CD4-positive, alpha-beta T cell (primary cell): ENCODE measurements around the gene ATP8A2. TPM values are rescaled to one million over a fixed set of nuclear protein-coding genes. Genes with fewer than 3 reads are reported as not detected.
A peak's percentile ranks its signal among the peaks of the same experiment; 100 is the strongest.

Experiments
- ATAC-seq: fragments of 200-7000 bp; cut with Tn5 transposase; one replicate; pipeline ENCODE4 v1.10.0; 2022; ENCODE audit warnings: mild to moderate bottlenecking; ENCODE audit not compliant: poor library complexity
- CTCF ChIA-PET: fragments of 350-600 bp; sonication (Branson Sonifier 250); formaldehyde crosslinking; loops from one replicate; lab custom pipeline; 2021; ENCODE audit warnings: antibody characterized with exemption, inconsistent platforms; lab: Charles Lee
- POLR2A ChIA-PET: fragments of 350-600 bp; sonication (Branson Sonifier 250); formaldehyde crosslinking; loops from one replicate; lab custom pipeline; 2021; ENCODE audit warnings: antibody characterized with exemption, inconsistent platforms; lab: Charles Lee
- DNase-seq, 14 experiments: peaks; one replicate each; pipeline ENCODE4 v3.0.0-alpha.2; 2013 to 2020; ENCODE audit warnings: mixed read lengths in 2 of 14
- H3K27ac ChIP-seq, 2 donors: one replicate each; pipeline versions ENCODE4 v1.5.1 to v1.7.0; 2013; ENCODE audit warnings: low read length in 2 of 2, low read depth in 1 of 2, mild to moderate bottlenecking in 1 of 2
- H3K27me3 ChIP-seq, 2 experiments: 1 replicate in 1 of 2; 2 replicates in 1 of 2; pipeline versions ENCODE4 v1.6.1 to v1.7.0; 2013; ENCODE audit warnings: low read length in 2 of 2, control low read depth in 1 of 2, mild to moderate bottlenecking in 1 of 2, moderate library complexity in 1 of 2; ENCODE audit not compliant: insufficient read depth in 2 of 2, control insufficient read depth in 1 of 2
- H3K36me3 ChIP-seq: one replicate; pipeline ENCODE4 v1.6.1; 2013; ENCODE audit warnings: low read length, control low read depth; ENCODE audit not compliant: insufficient read depth
- H3K4me1 ChIP-seq: one replicate; pipeline ENCODE4 v1.6.1; 2013; ENCODE audit warnings: low read length, control low read depth; ENCODE audit not compliant: insufficient read depth
- H3K4me3 ChIP-seq: one replicate; pipeline ENCODE4 v1.5.1; 2013; ENCODE audit warnings: mild to moderate bottlenecking, low read length, moderate library complexity
- H3K9me3 ChIP-seq, 2 experiments: 1 replicate in 1 of 2; 2 replicates in 1 of 2; pipeline versions ENCODE4 v1.6.1 to v1.7.0; 2013; ENCODE audit warnings: low read length in 2 of 2, mild to moderate bottlenecking in 2 of 2, control low read depth in 1 of 2, moderate library complexity in 1 of 2; ENCODE audit not compliant: control insufficient read depth in 1 of 2, insufficient read depth in 1 of 2
- H3K27ac Mint-ChIP-seq: one replicate; pipeline ENCODE4 v1.8.0; 2020; ENCODE audit warnings: mixed read lengths
- H3K27me3 Mint-ChIP-seq: one replicate; pipeline ENCODE4 v1.8.0; 2021; ENCODE audit warnings: mixed read lengths
- H3K36me3 Mint-ChIP-seq: one replicate; pipeline ENCODE4 v1.8.0; 2021; ENCODE audit warnings: low read depth, mixed read lengths
- H3K4me1 Mint-ChIP-seq: one replicate; pipeline ENCODE4 v1.8.0; 2021; ENCODE audit warnings: low read depth, mixed read lengths
- H3K4me3 Mint-ChIP-seq: one replicate; pipeline ENCODE4 v1.8.0; 2020; ENCODE audit warnings: mild to moderate bottlenecking, mixed read lengths
- H3K9me3 Mint-ChIP-seq: one replicate; pipeline ENCODE4 v1.8.0; 2020; ENCODE audit warnings: mixed read lengths
- intact Hi-C, 2 experiments: fragments of 100-400 bp; cut with DNase I in 1 of 2; cut with micrococcal nuclease in 1 of 2; formaldehyde crosslinking; loops; one replicate each; pipeline versions ENCODE4 v1.15.1 to v1.9.0; 2023 to 2025; cut with DNase I, micrococcal nuclease
- total RNA-seq, 174 experiments: library from RNA in 2 of 174; stranded (reverse) in 2 of 174; gene quantifications; one replicate each; pipeline ENCODE4 v1.2.3 and lab custom pipeline; 2021 to 2026
- TF ChIP-seq, protein P1 (sequence below): fragments of 200-600 bp; IDR thresholded peaks from one replicate; pipeline ENCODE4 v1.8.0; 2022; ENCODE audit warnings: antibody characterized with exemption, mild to moderate bottlenecking

The ATP8A2 gene
- total RNA-seq, 2 experiments from 2014 or later, result 0.22 to 0.36 TPM

DNA sequence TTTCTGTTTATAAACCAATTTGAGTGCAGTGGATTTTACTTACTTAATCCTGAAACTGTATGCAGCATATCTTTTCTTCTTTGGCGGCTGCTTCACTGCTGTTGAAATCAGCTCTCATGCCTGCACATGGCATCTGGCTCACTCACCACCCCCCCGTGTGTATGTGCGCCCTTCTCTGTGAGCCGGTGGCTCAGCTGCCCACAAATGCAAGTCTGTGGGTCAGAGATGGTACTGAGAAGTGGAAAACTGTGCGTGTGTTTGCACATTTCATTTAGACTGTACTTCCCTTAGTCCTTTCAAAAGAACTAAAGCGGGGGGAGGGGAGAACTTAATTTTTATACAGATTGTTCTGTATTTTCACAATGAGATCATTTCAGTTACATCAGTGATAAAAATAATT, 372.4 kb downstream of the ATP8A2 start:
- H3K9me3 Mint-ChIP-seq, result no peaks in the 10 kb centered on the region
- no peaks in the 10 kb centered on the region for H3K27me3 ChIP-seq
- TF ChIP-seq, protein P1, sequence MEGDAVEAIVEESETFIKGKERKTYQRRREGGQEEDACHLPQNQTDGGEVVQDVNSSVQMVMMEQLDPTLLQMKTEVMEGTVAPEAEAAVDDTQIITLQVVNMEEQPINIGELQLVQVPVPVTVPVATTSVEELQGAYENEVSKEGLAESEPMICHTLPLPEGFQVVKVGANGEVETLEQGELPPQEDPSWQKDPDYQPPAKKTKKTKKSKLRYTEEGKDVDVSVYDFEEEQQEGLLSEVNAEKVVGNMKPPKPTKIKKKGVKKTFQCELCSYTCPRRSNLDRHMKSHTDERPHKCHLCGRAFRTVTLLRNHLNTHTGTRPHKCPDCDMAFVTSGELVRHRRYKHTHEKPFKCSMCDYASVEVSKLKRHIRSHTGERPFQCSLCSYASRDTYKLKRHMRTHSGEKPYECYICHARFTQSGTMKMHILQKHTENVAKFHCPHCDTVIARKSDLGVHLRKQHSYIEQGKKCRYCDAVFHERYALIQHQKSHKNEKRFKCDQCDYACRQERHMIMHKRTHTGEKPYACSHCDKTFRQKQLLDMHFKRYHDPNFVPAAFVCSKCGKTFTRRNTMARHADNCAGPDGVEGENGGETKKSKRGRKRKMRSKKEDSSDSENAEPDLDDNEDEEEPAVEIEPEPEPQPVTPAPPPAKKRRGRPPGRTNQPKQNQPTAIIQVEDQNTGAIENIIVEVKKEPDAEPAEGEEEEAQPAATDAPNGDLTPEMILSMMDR, result no peak
- DNase-seq, result no peak
- ChIA-PET CTCF (no interaction called here), POLR2A (no interaction called here)
- H3K36me3 Mint-ChIP-seq, result no peaks in the 10 kb centered on the region
- H3K27ac Mint-ChIP-seq, result no peak overlapping the region
- H3K4me1 Mint-ChIP-seq, result no peaks in the 10 kb centered on the region
- H3K36me3 ChIP-seq, result no peaks in the 10 kb centered on the region
- H3K27ac ChIP-seq, result no peak overlapping the region
- no peaks in the 10 kb centered on the region for H3K9me3 ChIP-seq
- no peaks in the 10 kb centered on the region for H3K4me1 ChIP-seq
- no peak overlapping the region for H3K4me3 ChIP-seq
- intact Hi-C loops, result no loop called here
- H3K4me3 Mint-ChIP-seq, result no peak overlapping the region
- ATAC-seq, result no peak
- H3K27me3 Mint-ChIP-seq, result peaks cover 4% of the 10 kb centered on the region

DNA sequence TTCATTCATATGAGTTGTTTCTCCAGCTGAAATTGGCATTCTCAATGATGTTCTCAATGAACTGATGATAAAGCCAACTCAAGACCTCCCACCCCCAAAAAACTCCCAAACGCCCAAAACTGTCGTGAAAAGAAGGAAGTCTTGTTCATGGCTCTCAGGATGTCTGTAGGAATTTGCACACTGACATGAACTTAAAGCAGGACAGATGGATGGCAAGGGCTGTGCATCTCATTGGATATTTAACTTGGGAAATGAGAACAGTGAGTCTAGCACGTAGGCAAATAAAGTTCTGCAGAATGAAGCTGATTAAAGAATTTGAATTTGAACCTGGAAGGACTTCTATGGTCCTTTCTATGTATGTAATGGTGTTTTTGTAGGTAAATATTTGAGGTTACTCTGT, 374.4 kb downstream of the ATP8A2 start:
- POLR2A ChIA-PET, result no interaction called here
- H3K4me3 Mint-ChIP-seq, result no peak overlapping the region
- H3K4me1 Mint-ChIP-seq, result no peaks in the 10 kb centered on the region
- H3K36me3 ChIP-seq, result no peaks in the 10 kb centered on the region
- H3K27ac ChIP-seq, result no peak overlapping the region
- H3K27me3 Mint-ChIP-seq, result peaks cover 4% of the 10 kb centered on the region
- H3K27ac Mint-ChIP-seq, result no peak overlapping the region
- ATAC-seq, result no peak
- H3K36me3 Mint-ChIP-seq, result no peaks in the 10 kb centered on the region
- no peaks in the 10 kb centered on the region for H3K9me3 Mint-ChIP-seq
- CTCF ChIA-PET, result no interaction called here
- TF ChIP-seq, protein P1, result no peak
- H3K27me3 ChIP-seq, result no peaks in the 10 kb centered on the region
- no peak overlapping the region for H3K4me3 ChIP-seq
- DNase-seq, result no peak
- intact Hi-C loops, result no loop called here
- no peaks in the 10 kb centered on the region for H3K4me1 ChIP-seq
- no peaks in the 10 kb centered on the region for H3K9me3 ChIP-seq

DNA sequence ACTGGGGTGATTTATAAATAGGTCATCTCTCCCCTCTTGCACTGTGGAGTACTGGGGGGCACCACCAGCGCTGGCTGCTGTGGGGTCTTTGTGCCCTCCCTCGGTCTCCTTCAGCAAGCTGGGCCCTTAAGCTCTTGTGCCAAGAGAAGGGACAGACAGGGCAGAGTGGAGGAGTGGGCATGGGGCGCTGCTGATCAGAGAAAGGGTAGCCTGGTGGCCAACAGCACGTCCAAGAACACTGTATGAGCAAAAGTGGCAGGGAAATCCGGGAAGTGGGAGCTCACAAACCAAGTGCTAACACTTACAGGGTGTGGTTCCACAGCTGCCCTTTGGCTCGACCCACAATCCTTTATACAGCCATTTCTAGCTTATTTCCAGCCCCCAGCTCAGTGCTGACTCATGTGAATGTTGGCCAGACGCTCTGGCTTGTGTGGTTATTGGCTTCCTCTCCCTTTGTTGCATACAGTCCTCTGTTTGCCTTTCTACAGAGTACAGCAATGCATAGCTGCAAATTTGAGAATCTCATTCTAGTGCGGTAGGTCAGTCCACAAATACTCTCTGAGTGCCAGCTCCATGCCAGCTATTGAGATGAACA, 381.3 kb downstream of the ATP8A2 start:
- H3K4me3 Mint-ChIP-seq, result no peak overlapping the region
- H3K27me3 Mint-ChIP-seq, result peaks cover 6% of the 10 kb centered on the region
- ChIA-PET CTCF (no interaction called here), POLR2A (no interaction called here)
- Histone ChIP-seq H3K27ac (no peak overlapping the region), H3K36me3 (no peaks in the 10 kb centered on the region), H3K9me3 (no peaks in the 10 kb centered on the region), H3K4me1 (no peaks in the 10 kb centered on the region), H3K4me3 (no peak overlapping the region), H3K27me3 (no peaks in the 10 kb centered on the region)
- H3K9me3 Mint-ChIP-seq, result no peaks in the 10 kb centered on the region
- intact Hi-C loops, result no loop called here
- H3K4me1 Mint-ChIP-seq, result no peaks in the 10 kb centered on the region
- DNase-seq, result peak in 1 of 14 experiments; percentile 5
- TF ChIP-seq, protein P1, result no peak
- no peaks in the 10 kb centered on the region for H3K36me3 Mint-ChIP-seq
- H3K27ac Mint-ChIP-seq, result no peak overlapping the region
- no peak for ATAC-seq
